Transverse colon (tissue), 3 donors: ENCODE results near the gene C5orf46.

Experiments used
- CTCF ChIP-seq, 5 experiments: fragments of 200-600 bp in 3 of 5; fragments of 450-650 bp in 2 of 5; sonication (generic) in 3 of 5; IDR thresholded peaks; 1 replicate in 2 of 5; 2 replicates in 3 of 5; pipeline ENCODE4 v1.5.1; 2016 to 2017; ENCODE audit warnings: antibody characterized with exemption in 5 of 5, inconsistent platforms in 3 of 5, mild to moderate bottlenecking in 2 of 5, moderate library complexity in 1 of 5
- EP300 ChIP-seq: sonication (generic); formaldehyde crosslinking; IDR thresholded peaks from one replicate; pipeline ENCODE4 v1.6.1; 2017; ENCODE audit warnings: antibody characterized with exemption, low read depth
- POLR2A ChIP-seq: fragments of 450-650 bp; IDR thresholded peaks from one replicate; pipeline ENCODE4 v1.6.1; 2016; ENCODE audit warnings: antibody characterized with exemption, mild to moderate bottlenecking, moderate library complexity

GRCh38 chr5:147930769-147931168 lies 24.4 kb upstream of the C5orf46 start:
- TF ChIP-seq POLR2A = no peak
- TF ChIP-seq CTCF (IDR thresholded peaks at IDR 0.05) = no peak
- no peak for TF ChIP-seq EP300
